HG02840 (cell line): ENCODE measurements around the gene DDX50.
"Not testable (repeated sequence)": the region's sequence is repeated elsewhere in the genome, so short reads cannot be mapped to it uniquely, and the experiment has no call there.

ENCODE experiments used
- ATAC-seq: cut with Tn5 transposase; IDR thresholded peaks from one replicate; pipeline ENCODE4 v1.9.1; 2021; ENCODE audit warnings: mild to moderate bottlenecking, moderate library complexity, moderate number of reproducible peaks; ENCODE audit not compliant: unreplicated experiment, low FRiP score

DDX50 gene, protein sequence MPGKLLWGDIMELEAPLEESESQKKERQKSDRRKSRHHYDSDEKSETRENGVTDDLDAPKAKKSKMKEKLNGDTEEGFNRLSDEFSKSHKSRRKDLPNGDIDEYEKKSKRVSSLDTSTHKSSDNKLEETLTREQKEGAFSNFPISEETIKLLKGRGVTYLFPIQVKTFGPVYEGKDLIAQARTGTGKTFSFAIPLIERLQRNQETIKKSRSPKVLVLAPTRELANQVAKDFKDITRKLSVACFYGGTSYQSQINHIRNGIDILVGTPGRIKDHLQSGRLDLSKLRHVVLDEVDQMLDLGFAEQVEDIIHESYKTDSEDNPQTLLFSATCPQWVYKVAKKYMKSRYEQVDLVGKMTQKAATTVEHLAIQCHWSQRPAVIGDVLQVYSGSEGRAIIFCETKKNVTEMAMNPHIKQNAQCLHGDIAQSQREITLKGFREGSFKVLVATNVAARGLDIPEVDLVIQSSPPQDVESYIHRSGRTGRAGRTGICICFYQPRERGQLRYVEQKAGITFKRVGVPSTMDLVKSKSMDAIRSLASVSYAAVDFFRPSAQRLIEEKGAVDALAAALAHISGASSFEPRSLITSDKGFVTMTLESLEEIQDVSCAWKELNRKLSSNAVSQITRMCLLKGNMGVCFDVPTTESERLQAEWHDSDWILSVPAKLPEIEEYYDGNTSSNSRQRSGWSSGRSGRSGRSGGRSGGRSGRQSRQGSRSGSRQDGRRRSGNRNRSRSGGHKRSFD

DNA sequence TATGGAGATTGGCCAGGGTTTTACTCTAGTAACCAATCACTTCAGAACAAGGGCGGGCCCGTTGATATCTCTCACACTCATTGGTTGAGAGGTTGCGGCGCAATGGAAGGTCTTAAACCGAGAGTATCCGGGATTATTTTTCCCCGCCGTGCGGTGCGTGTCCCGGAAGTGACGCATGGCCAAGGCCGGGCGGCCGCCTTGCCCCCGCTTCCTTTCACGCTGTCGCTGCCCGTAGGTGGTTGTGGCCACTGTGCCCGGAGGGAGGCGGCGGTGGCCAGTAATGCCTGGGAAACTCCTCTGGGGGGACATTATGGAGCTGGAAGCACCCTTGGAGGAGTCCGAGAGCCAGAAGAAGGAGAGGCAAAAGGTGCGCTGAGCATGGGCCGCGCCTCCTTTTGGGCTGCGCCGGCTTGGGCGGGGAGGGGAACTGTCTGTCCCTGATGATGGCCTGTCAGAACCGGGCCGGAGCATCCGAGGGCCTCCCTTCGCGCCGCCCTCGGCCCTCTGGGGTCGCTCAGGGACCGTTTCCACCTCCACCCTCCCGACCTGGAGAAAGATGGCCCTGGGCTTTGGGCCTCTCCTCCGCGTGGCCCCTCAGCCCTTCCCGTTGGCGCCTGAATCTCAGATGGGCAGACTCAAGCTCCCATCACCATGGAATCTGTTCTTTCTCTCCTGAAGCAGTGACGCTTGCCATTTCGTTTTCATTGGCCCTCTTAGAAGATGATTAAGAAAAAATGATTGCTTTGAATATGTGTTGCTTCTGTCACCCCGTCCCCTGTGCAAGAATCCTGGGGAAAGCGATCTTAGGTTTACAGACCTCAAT lies at the start of gene DDX50:
DDX50 (plus strand) TSS at position 211 of the 823 bp plus-strand sequence; CDS start at position 281, 70 bp downstream.
- ATAC-seq, result peak; percentile 97

GRCh38 chr10:68856352-68856751 lies 44.8 kb upstream of the DDX50 start:
- ATAC-seq, result no peak

DNA sequence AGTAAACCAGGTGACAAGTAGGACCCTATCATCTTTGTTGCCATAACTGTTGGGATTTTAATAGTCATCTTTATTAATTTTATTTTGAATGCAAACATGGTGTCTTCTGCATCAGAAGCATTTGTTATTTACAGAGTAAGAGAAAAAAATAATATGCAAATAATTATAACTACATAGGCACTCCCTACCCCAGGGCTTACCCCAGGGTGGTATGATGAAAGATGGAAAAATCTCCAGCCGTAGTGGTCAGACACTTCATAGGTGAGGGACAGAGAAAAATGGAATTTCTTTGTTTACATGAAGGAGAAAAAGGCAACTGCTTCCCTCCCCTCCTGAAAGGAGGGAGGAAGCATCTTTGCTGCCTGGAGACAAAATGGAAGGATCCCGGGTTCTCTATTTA lies 44.1 kb upstream of the DDX50 start:
- ATAC-seq, result no peak

- no peak for ATAC-seq
Observed at GRCh38 chr10:68861253-68861652, 39.9 kb upstream of the DDX50 start.

DNA sequence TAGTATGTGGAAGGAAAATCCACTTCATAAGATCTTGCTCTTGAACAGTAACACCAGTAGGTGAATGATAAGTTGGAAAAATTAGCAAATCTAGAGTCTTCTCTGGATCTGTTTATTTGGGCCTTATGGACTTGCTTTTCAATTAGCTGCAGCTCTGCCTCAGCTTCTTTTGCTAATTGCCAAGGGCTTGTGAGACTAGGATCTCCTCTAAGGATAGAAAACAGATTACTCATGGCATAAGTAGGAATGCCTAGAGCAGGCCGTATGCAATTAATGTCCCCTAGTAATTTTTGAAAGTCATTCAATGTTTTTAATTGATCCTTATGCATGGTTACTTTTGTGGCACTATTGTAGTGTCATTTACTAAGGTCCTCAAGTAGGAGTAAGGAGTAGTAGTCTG lies 36.5 kb upstream of the DDX50 start:
- no peak for ATAC-seq

DNA sequence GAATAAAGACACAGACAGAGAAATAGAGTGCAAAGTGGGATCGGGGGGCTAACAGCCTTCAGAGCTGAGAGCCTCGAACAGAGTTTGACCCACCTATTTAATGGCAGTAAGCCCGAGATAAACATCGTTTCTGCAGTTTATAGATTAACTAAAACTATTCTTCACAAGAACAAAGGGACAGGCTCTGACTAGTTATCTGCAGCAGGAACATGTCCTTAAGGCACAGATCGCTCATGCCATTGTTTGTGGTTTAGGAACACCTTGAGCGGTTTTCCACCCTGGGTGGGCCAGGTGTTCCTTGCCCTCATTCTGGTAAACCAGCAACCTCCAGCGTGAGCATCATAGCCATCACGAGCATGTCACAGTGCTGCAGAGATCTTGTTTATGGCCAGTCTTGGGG lies 32.9 kb upstream of the DDX50 start:
- not testable (repeated sequence) for ATAC-seq

- no peak for ATAC-seq
Observed at GRCh38 chr10:68869623-68870022, 31.5 kb upstream of the DDX50 start.

DNA sequence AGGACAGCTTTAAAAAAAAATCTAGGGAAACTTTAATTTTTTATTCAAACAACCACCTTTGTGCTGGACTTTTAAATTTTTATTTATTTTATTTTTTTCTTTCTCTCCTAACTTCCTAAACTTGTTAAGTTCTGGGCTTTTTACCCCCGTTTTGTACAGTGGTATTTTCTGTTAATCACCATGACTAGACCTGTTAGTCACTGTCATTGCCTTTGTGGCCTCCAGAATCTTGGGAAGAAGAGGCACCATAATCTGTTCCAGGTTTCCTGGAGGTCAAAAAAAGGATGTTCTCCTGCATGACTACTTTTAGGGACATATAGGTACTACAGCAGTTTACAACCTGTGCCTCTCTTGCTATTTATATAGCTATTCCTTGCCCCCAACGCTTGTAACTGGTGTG lies 31.1 kb upstream of the DDX50 start:
- ATAC-seq, result no peak

DNA sequence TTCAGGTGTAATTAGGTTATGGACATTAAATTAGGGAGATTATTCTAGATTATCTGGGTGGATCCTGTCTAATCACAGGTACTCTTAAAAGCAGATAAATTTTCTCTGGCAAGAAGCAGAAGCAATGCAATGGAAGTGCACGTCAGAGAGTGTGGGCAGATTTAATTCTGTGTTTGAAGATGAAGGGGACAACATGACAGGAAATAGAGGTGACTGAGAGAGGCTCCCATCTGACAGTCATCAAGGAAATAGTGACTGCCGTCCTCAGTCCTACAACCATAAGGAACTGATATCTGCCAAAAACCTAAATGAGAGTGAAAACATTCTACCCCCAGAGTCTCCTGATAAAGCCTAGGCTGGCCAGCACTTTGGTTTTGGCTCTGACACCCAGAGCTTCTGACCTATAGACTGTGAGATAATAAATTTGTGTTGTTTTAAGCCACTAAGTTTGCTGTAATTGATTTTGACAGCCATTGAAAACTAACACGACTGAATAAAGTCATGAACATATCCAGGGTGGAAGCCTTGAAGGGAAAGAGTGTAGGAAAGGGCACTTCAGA lies 30.5 kb upstream of the DDX50 start:
- no peak for ATAC-seq

DNA sequence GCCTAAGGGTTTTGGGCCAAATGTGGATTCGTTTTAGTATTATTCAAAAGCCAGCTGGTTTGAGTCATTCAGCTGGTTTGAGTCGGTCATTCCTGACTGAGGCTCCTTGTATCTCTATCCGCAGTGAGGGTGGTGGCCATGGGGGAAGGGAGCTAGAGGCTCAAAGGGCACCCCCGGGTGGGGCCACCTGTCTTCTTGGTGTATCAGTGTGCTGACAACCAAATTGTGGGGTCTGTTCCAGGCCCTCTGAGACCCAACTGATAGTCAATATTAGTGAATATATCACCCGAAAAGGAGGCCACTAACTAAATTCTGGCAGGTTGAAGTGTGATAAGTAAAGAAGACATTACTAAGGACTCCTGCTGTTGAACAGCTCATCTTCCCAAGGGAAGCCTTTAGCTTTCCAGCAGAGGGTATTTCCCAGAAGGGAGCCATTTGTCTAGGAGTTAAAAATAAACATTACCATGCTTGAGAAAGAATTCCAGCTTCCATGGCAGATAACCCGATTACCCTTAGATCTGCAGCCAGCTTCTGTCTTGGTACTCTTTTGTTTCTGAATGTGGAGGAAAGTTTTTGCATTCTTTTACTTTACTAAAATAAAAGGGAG lies 29.9 kb upstream of the DDX50 start:
- no peak for ATAC-seq

GRCh38 chr10:68871731-68872342 lies 29.3 kb upstream of the DDX50 start:
- no peak for ATAC-seq

DNA sequence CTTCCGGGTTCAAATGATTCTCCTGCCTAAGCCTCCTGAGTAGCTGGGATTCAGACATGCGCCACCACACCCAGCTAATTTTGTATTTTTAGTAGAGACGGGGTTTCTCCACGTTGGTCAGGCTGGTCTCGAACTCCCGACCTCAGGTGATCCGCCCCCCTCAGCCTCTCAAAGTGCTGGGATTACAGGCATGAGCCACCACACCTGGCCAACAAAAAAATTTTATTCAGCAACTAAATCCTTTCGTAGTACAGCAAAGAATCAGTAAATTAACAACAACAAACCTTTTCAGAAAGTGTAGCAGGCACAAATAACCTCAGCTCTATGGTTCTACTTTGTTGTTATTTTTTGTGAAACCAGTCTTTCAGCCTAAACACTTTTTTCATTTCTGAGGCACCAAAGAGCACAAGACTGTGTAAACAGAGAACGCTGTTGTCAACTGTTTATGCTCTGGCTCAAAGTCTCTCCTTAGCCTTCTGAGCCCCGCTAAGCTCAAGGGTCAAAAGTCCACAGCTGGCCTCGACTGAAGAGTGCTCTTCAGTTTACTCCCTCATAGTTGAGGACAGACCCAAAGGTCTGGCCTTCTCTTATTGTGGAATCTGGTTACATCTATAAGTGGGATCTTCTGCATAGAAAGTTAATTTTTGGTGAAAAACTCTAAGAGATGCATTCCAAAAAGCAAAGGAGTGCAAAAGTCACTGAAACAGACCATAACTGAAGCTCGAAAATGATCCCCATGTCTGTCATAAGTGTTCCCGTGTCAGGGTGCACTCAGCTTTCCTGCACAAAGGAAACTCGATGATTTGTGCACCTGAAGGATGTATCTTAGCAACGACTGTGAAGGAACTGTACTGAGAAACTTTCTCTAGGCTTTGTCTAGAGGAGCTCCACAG lies 24.6 kb upstream of the DDX50 start:
- no peak for ATAC-seq

DNA sequence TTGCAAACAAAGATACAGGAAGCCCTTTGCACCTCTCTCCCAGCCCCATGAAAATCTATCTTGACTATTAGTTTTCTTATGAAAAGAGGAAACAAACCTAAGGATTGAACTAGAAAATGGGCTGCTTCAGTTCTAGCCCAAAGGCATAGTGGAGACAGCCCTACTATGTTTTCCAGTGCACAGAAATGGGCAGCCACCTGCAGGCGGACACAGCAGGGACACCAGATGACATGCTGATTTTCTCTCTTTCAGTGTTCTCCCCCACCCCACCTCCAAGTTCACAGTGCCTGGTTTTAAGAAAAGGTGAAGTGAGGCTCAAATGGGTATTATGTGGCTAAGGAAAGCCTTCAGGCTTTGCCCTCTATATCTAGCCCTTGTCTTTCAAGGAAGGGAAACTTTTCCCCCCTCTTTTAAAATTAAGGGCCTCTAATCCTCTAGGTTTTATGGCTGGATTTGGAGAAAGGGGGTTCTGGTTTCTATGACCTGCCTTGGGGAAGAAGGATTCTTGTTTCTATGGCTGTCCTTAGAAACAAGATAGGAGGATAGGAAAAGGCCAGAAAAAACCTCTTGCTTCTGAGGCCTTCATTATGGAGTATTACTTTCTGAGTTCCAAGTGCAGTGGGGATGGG lies 23.5 kb upstream of the DDX50 start:
- ATAC-seq, result no peak

GRCh38 chr10:68878496-68878895 lies 22.6 kb upstream of the DDX50 start:
- no peak for ATAC-seq

- no peak for ATAC-seq
Observed at GRCh38 chr10:68879628-68880027, 21.5 kb upstream of the DDX50 start.

- ATAC-seq, result no peak
Observed at GRCh38 chr10:68880181-68880580, 20.9 kb upstream of the DDX50 start.

DNA sequence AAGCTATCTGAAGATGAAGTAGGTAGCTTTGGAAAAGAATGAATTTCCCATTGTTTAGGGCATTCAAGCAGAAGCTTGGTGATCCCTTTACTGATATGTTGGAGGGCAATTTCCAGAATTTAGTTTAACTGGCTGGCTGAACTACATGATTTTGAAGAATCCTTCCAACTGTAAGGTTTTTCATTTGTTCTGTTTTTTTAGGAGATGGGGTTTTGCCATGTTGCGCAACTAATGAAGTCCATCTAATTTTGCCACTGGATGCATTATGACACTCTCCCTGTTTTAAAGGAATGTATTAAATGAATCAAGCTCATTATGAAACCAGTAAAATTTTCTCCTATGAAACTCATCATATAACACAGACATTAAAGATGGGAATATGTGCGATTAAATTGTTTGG lies 6.1 kb upstream of the DDX50 start:
- no peak for ATAC-seq

DNA sequence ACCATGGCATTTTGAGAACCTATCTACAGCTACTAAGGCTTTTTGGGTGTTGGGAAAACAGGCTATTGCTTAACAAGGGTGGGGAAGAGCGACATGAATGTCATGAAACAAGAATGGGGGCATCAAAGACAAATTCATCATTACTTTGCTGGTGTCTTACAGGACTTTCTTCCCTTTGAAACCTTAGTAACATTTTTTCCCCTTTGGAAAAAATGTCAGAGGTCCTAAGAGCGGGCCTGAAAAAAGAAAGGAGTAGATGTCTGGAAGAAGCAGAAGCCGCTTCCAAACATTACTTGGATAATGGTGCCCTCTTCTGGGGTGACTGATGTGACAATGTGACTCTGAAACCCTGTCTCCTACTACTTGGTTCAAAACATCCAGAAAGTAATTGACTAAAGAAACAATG lies 3.8 kb upstream of the DDX50 start:
- no peak for ATAC-seq
